ENCODE data around the gene CHRNG. TPM values are rescaled to one million over a fixed set of nuclear protein-coding genes. Genes with fewer than 3 reads are reported as not detected.
A peak's percentile ranks its signal among the peaks of the same experiment; 100 is the strongest.

The CHRNG gene
- total and polyA plus RNA-seq, 8 donors = 0.07 to 0.35 (median 0.13) TPM; not detected in 4

GRCh38 chr2:232523682-232524597, 15.6 kb upstream of the CHRNG start:
- Histone ChIP-seq H3K27ac (no peak overlapping the region), H3K9me3 (no peaks in the 10 kb centered on the region), H3K36me3 (no peaks in the 10 kb centered on the region), H3K4me1 (peaks cover 12 to 28% of the 10 kb centered on the region in 2 donors), H3K4me3 (peak overlapping the region in 1 of 2 donors; percentile 5), H3K27me3 (peaks cover 45 to 95% of the 10 kb centered on the region in 2 donors)
- peak in 2 of 4 donors; percentile 30 to 80 for DNase-seq
- ATAC-seq = peak; percentile 22
- intact Hi-C loops (cut with DNase I) = loop anchor here in 1 of 2 donors (5.0 to 10.0 kb wide), 2 partner anchors 72 to 619 kb away; no protein-coding TSS in a partner anchor
- no peak for TF ChIP-seq CTCF (IDR thresholded peaks at IDR 0.05)

GRCh38 chr2:232524771-232525170, 14.7 kb upstream of the CHRNG start:
- DNase-seq (peak in 1 of 4 donors; percentile 56), ATAC-seq (no peak)
- H3K36me3 ChIP-seq = no peaks in the 10 kb centered on the region
- peaks cover 12 to 28% of the 10 kb centered on the region in 2 donors for H3K4me1 ChIP-seq
- no peak overlapping the region for H3K27ac ChIP-seq
- peaks cover 45 to 89% of the 10 kb centered on the region in 2 donors for H3K27me3 ChIP-seq
- no peak for TF ChIP-seq CTCF (IDR thresholded peaks at IDR 0.05)
- H3K4me3 ChIP-seq = no peak overlapping the region
- intact Hi-C loops (cut with DNase I) = loop anchor here in 1 of 2 donors (5.0 to 10.0 kb wide), 2 partner anchors 72 to 620 kb away; no protein-coding TSS in a partner anchor
- H3K9me3 ChIP-seq = no peaks in the 10 kb centered on the region

- Histone ChIP-seq H3K4me3 (no peak overlapping the region), H3K36me3 (no peaks in the 10 kb centered on the region), H3K27me3 (peaks cover 45 to 89% of the 10 kb centered on the region in 2 donors), H3K9me3 (no peaks in the 10 kb centered on the region), H3K27ac (no peak overlapping the region), H3K4me1 (peaks cover 12 to 28% of the 10 kb centered on the region in 2 donors)
- no peak for ATAC-seq
- intact Hi-C loops (cut with DNase I) = loop anchor here in 1 of 2 donors (10.0 kb wide), 1 partner anchor 620 kb away; no protein-coding TSS in a partner anchor
- DNase-seq = peak in 1 of 4 donors; percentile 43
- no peak for TF ChIP-seq CTCF (IDR thresholded peaks at IDR 0.05)
Measured at GRCh38 chr2:232525199-232525598, 14.3 kb upstream of the CHRNG start.

- H3K27ac ChIP-seq = no peak within 1 kb of the TSS
- TF ChIP-seq CTCF (IDR thresholded peaks at IDR 0.05) = no peak
- no peaks in the 10 kb centered on the region for H3K9me3 ChIP-seq
- ATAC-seq = no peak
- peaks cover 12 to 28% of the 10 kb centered on the region in 2 donors for H3K4me1 ChIP-seq
- peak in 2 of 4 donors; percentile 41 to 54 for DNase-seq
- H3K36me3 ChIP-seq = no peaks in the 10 kb centered on the region
- H3K4me3 ChIP-seq = no peak within 1 kb of the TSS
- intact Hi-C loops (cut with DNase I) = loop anchor here in 1 of 2 donors (10.0 kb wide), 1 partner anchor 621 kb away; no protein-coding TSS in a partner anchor
- peaks cover 45 to 87% of the 10 kb centered on the region in 2 donors for H3K27me3 ChIP-seq
Measured at GRCh38 chr2:232525791-232526371, 13.6 kb upstream of the CHRNG start, which contains the start of gene CHRND. TSS of gene CHRND (plus strand) at chr2:232526160. CDS start at chr2:232526216, 56 bp downstream.
